Mesenchymal stem cell (in vitro differentiated cells and primary cell): ENCODE measurements around the gene WFDC8.
A peak's percentile ranks its signal among the peaks of the same experiment; 100 is the strongest.

Experiments used
- DNase-seq: peaks from one replicate; pipeline ENCODE4 v3.0.0-alpha.2; 2013
- H2AFZ ChIP-seq: one replicate; pipeline ENCODE4 v1.6.1; 2013; ENCODE audit warnings: low read depth, mild to moderate bottlenecking, control low read depth, inconsistent platforms, low read length, moderate library complexity
- H2AK5ac ChIP-seq: 2 replicates; pipeline ENCODE4 v1.6.1; 2013; ENCODE audit warnings: low read length, moderate library complexity, mild to moderate bottlenecking, inconsistent platforms; ENCODE audit not compliant: severe bottlenecking
- H2BK120ac ChIP-seq: one replicate; pipeline ENCODE4 v1.6.1; 2013; ENCODE audit warnings: low read depth, mild to moderate bottlenecking, inconsistent platforms, low read length, moderate library complexity
- H2BK12ac ChIP-seq, 2 experiments: one replicate each; pipeline ENCODE4 v1.6.1; 2013; ENCODE audit warnings: inconsistent platforms in 2 of 2, low read length in 2 of 2, mild to moderate bottlenecking in 2 of 2, moderate library complexity in 2 of 2, control low read depth in 1 of 2
- H2BK15ac ChIP-seq: one replicate; pipeline ENCODE4 v1.6.1; 2013; ENCODE audit warnings: mild to moderate bottlenecking, low read depth, inconsistent platforms; ENCODE audit not compliant: poor library complexity, severe bottlenecking
- H2BK5ac ChIP-seq: 2 replicates; pipeline ENCODE4 v1.6.1; 2013; ENCODE audit warnings: low read depth, mild to moderate bottlenecking, low read length, control low read depth, inconsistent platforms; ENCODE audit not compliant: poor library complexity, severe bottlenecking
- H3K14ac ChIP-seq, 2 experiments: one replicate each; pipeline ENCODE4 v1.6.1; 2013; ENCODE audit warnings: inconsistent platforms in 2 of 2, low read length in 2 of 2, control low read depth in 1 of 2, mild to moderate bottlenecking in 1 of 2, moderate library complexity in 1 of 2
- H3K18ac ChIP-seq, 2 experiments: one replicate each; pipeline ENCODE4 v1.6.1; 2013; ENCODE audit warnings: inconsistent platforms in 2 of 2, low read length in 2 of 2, control low read depth in 1 of 2, low read depth in 1 of 2, mild to moderate bottlenecking in 1 of 2
- H3K23ac ChIP-seq, 2 experiments: one replicate each; pipeline ENCODE4 v1.6.1; 2013; ENCODE audit warnings: inconsistent platforms in 2 of 2, low read length in 2 of 2, mild to moderate bottlenecking in 2 of 2, moderate library complexity in 2 of 2, control low read depth in 1 of 2
- H3K27ac ChIP-seq: 2 replicates; pipeline ENCODE4 v1.5.1; 2013; ENCODE audit warnings: mild to moderate bottlenecking, moderate library complexity, low read length, control low read depth, inconsistent platforms; ENCODE audit not compliant: poor library complexity, severe bottlenecking
- H3K27me3 ChIP-seq, 2 experiments: 2 replicates each; pipeline versions ENCODE4 v1.6.1 to v1.7.0; 2013; ENCODE audit warnings: low read length in 2 of 2, mild to moderate bottlenecking in 2 of 2, moderate library complexity in 2 of 2, control low read depth in 1 of 2, inconsistent platforms in 1 of 2; ENCODE audit not compliant: control insufficient read depth in 1 of 2, insufficient read depth in 1 of 2
- H3K36me3 ChIP-seq, 2 experiments: 2 replicates each; pipeline versions ENCODE4 v1.6.1 to v1.7.0; 2013; ENCODE audit warnings: low read length in 2 of 2, control low read depth in 1 of 2, inconsistent platforms in 1 of 2, low read depth in 1 of 2, mild to moderate bottlenecking in 1 of 2; ENCODE audit not compliant: insufficient read depth in 2 of 2, control insufficient read depth in 1 of 2
- H3K4ac ChIP-seq, 2 experiments: one replicate each; pipeline ENCODE4 v1.6.1; 2013; ENCODE audit warnings: inconsistent platforms in 2 of 2, low read length in 2 of 2, mild to moderate bottlenecking in 2 of 2, moderate library complexity in 2 of 2, control low read depth in 1 of 2, low read depth in 1 of 2
- H3K4me1 ChIP-seq: 2 replicates; pipeline ENCODE4 v1.6.1; 2013; ENCODE audit warnings: low read depth, low read length, control low read depth; ENCODE audit not compliant: control insufficient read depth, insufficient read depth
- H3K4me2 ChIP-seq: 2 replicates; pipeline ENCODE4 v1.6.1; 2013; ENCODE audit warnings: low read length, mild to moderate bottlenecking, inconsistent platforms; ENCODE audit not compliant: poor library complexity, severe bottlenecking
- H3K4me3 ChIP-seq, 2 experiments: 2 replicates each; pipeline versions ENCODE4 v1.5.1 to v1.7.0; 2013; ENCODE audit warnings: low read length in 2 of 2, mild to moderate bottlenecking in 2 of 2, control low read depth in 1 of 2, low read depth in 1 of 2; ENCODE audit not compliant: insufficient read depth in 1 of 2
- H3K79me1 ChIP-seq: replicated peaks from 2 replicates; pipeline ENCODE4 v1.6.1; 2013; ENCODE audit warnings: mild to moderate bottlenecking, control low read depth, low read length, inconsistent platforms; ENCODE audit not compliant: poor library complexity, severe bottlenecking
- H3K9ac ChIP-seq: 2 replicates; pipeline ENCODE4 v1.7.0; 2013; ENCODE audit warnings: mild to moderate bottlenecking, low read length, moderate library complexity
- H3K9me3 ChIP-seq: 2 replicates; pipeline ENCODE4 v1.7.0; 2013; ENCODE audit warnings: mild to moderate bottlenecking, low read length; ENCODE audit not compliant: control insufficient read depth
- H4K8ac ChIP-seq: one replicate; pipeline ENCODE4 v1.6.1; 2013; ENCODE audit warnings: inconsistent platforms, mild to moderate bottlenecking, low read length, moderate library complexity
- H4K91ac ChIP-seq: one replicate; pipeline ENCODE4 v1.6.1; 2013; ENCODE audit warnings: mild to moderate bottlenecking, low read length, inconsistent platforms
- WGBS: methylation state at CpG from one replicate; pipeline ENCODE4 v1.1.7; 2013; ENCODE audit warnings: mixed read lengths; 5-methylcytosine and 5-hydroxymethylcytosine counted together

The WFDC8 gene

DNA sequence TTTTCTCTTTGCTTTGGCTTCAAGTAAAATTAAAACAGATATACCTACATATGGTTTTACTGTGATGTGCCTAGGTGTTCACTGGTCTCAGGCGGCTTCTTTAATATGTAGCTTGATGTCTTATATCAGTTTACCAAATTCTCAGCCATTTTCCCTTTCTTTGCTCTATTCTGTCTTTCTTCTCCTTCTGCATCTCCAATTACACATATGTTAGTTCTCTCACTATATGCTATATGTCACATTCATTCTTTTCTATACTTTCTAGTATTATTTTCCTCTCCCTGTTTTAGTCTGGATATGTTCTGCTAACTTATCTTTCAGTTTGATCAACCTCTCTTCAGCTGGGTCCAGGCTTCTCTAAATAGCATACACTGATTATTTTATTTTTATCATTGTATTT lies 14.4 kb upstream of the WFDC8 start:
- Histone ChIP-seq H3K27ac (no peak overlapping the region), H3K14ac (no peak overlapping the region), H3K9ac (no peak overlapping the region), H2AK5ac (no peak overlapping the region), H2AFZ (no peak overlapping the region), H3K4me1 (no peaks in the 10 kb centered on the region), H3K18ac (no peak overlapping the region), H3K23ac (no peak overlapping the region), H3K36me3 (no peaks in the 10 kb centered on the region), H3K27me3 (peaks cover 0 to 11% of the 10 kb centered on the region in 2 experiments), H2BK5ac (no peak overlapping the region), H3K4me3 (no peak overlapping the region), H3K4ac (no peak overlapping the region), H4K8ac (no peak overlapping the region), H3K4me2 (no peak overlapping the region), H2BK15ac (no peak overlapping the region), H3K79me1 (no peaks in the 10 kb centered on the region), H4K91ac (no peak overlapping the region), H2BK120ac (no peak overlapping the region), H3K9me3 (peaks cover 6% of the 10 kb centered on the region), H2BK12ac (no peak overlapping the region)
- no peak for DNase-seq
- WGBS = 30% methylated on average over 1 of the region's 1 CpG

DNA sequence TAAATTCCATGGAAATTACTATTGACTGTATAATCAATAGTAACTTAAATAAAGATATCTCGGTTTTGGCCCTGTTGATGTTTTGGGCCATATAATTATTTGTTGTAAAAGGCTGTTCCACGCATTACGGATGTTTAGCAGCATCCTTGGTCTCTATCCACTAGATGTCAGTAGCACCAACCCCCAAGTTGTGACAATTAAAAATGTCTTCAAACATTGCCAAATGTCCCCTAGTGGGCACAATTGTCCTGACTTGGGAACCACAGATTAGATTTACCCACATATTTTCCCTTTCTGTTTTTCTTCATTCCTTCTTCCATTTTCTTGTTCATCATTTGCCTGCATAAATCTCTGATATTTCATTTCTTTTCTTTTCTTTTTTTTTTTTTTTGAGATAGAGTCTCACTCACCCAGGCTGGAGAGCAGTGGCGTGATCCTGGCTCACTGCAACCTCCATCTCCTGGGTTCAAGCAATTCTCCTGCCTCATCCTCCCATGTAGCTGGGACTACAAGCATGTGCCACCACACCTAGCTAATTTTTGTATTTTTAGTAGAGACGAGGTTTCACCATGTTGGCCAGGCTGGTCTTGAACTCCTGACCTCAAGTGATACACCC lies 13.6 kb upstream of the WFDC8 start:
- Histone ChIP-seq H2BK15ac (no peak overlapping the region), H2BK5ac (no peak overlapping the region), H3K9me3 (peaks cover 2% of the 10 kb centered on the region), H3K27ac (no peak overlapping the region), H3K14ac (no peak overlapping the region), H2BK120ac (no peak overlapping the region), H4K91ac (no peak overlapping the region), H3K4me1 (no peaks in the 10 kb centered on the region), H3K79me1 (no peaks in the 10 kb centered on the region), H3K9ac (no peak overlapping the region), H3K23ac (no peak overlapping the region), H2AFZ (no peak overlapping the region), H3K27me3 (peaks cover 0 to 3% of the 10 kb centered on the region in 2 experiments), H2BK12ac (no peak overlapping the region), H2AK5ac (no peak overlapping the region), H3K4me2 (no peak overlapping the region), H4K8ac (no peak overlapping the region), H3K4ac (no peak overlapping the region), H3K4me3 (no peak overlapping the region), H3K18ac (no peak overlapping the region), H3K36me3 (no peaks in the 10 kb centered on the region)
- peak; percentile 37 for DNase-seq
- WGBS = 71% methylated on average over 5 of the region's 5 CpGs

DNA sequence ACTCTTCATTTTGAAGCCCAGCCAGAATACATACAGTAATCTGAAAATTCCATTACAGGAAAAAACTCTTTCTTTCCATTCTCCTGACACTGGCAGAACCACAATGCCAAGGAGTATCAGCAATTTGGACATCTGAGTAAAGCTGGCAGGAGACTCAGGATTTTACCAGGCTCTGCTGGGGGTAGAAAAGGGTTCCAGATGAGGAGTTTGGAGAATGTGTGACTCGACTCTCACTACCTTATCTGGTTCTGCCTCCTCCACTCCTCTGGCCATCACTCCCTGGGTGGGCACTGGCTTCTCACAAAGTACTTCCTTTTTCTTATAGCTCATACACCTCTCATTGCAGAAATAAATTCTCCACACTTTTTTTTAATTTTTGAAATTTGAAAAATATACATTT lies 10.6 kb upstream of the WFDC8 start:
- no peaks in the 10 kb centered on the region for H3K27me3 ChIP-seq
- no peaks in the 10 kb centered on the region for H3K79me1 ChIP-seq
- no CpG with 5 or more reads among the region's 1 CpG for WGBS
- peaks cover 2% of the 10 kb centered on the region for H3K9me3 ChIP-seq
- no peak overlapping the region for H3K27ac ChIP-seq
- no peak overlapping the region for H2AFZ ChIP-seq
- no peak overlapping the region for H3K18ac ChIP-seq
- H3K4me2 ChIP-seq = no peak overlapping the region
- no peak overlapping the region for H2BK12ac ChIP-seq
- no peak overlapping the region for H2BK15ac ChIP-seq
- H3K4ac ChIP-seq = no peak overlapping the region
- no peaks in the 10 kb centered on the region for H3K4me1 ChIP-seq
- no peak overlapping the region for H3K14ac ChIP-seq
- DNase-seq = no peak
- H2BK5ac ChIP-seq = no peak overlapping the region
- H3K36me3 ChIP-seq = no peaks in the 10 kb centered on the region
- no peak overlapping the region for H3K23ac ChIP-seq
- H4K91ac ChIP-seq = no peak overlapping the region
- no peak overlapping the region for H3K4me3 ChIP-seq
- no peak overlapping the region for H2AK5ac ChIP-seq
- H2BK120ac ChIP-seq = no peak overlapping the region
- H4K8ac ChIP-seq = no peak overlapping the region
- no peak overlapping the region for H3K9ac ChIP-seq

DNA sequence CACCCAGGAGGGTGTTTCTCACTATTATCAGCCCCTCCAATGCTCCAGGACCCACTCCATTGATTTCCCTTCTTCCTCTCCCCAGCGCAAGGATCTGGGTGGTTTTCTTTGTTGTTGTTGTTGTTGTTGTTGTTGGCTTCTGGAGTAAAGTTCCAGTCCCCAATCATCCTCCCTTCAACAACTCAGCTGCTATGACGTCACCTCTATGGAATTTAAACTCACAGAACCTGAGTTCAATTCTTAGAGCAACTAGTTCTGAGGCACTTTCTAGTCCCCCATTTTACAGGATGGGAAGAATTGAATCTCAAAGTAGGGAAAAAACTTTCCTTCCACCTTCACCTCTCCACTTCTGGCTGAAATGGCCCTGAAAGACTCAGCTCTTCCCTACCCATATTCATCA lies 9.7 kb upstream of the WFDC8 start:
- no peaks in the 10 kb centered on the region for H3K27me3 ChIP-seq
- no peak overlapping the region for H2BK5ac ChIP-seq
- H3K4me1 ChIP-seq = no peaks in the 10 kb centered on the region
- H2AFZ ChIP-seq = no peak overlapping the region
- WGBS = 100% methylated on average over 1 of the region's 2 CpGs
- no peak overlapping the region for H3K4me3 ChIP-seq
- no peak overlapping the region for H3K18ac ChIP-seq
- peaks cover 2% of the 10 kb centered on the region for H3K9me3 ChIP-seq
- H3K23ac ChIP-seq = no peak overlapping the region
- no peak overlapping the region for H3K14ac ChIP-seq
- no peak overlapping the region for H2BK12ac ChIP-seq
- H3K27ac ChIP-seq = no peak overlapping the region
- no peak overlapping the region for H3K4ac ChIP-seq
- H2BK15ac ChIP-seq = no peak overlapping the region
- no peak overlapping the region for H2BK120ac ChIP-seq
- H4K8ac ChIP-seq = no peak overlapping the region
- no peaks in the 10 kb centered on the region for H3K36me3 ChIP-seq
- H3K4me2 ChIP-seq = no peak overlapping the region
- DNase-seq = no peak
- H3K9ac ChIP-seq = no peak overlapping the region
- no peaks in the 10 kb centered on the region for H3K79me1 ChIP-seq
- no peak overlapping the region for H2AK5ac ChIP-seq
- H4K91ac ChIP-seq = no peak overlapping the region
